Measurements from ENCODE around the gene DDX27. TPM values are rescaled to one million over a fixed set of nuclear protein-coding genes. Genes with fewer than 3 reads are reported as not detected.

DDX27 gene
- total RNA-seq, 1 experiment from 2014 or later, result 68.6 TPM

- no peak for DNase-seq (ENCODE audit: low read depth)
Observed at GRCh38 chr20:49277786-49278035, 58.5 kb downstream of the DDX27 start.

- DNase-seq (ENCODE audit: low read depth), result peak; percentile 97
Observed at GRCh38 chr20:49278036-49278817, 59.0 kb downstream of the DDX27 start, which contains the start of gene ZNFX1. TSS of gene ZNFX1 (minus strand) at chr20:49278057. CDS start at chr20:49275839, 2,218 bp downstream.

- DNase-seq (ENCODE audit: low read depth), result peak; percentile 54
Observed at GRCh38 chr20:49278818-49279676, 59.8 kb downstream of the DDX27 start.

GRCh38 chr20:49279677-49280462, 60.7 kb downstream of the DDX27 start:
- no peak for DNase-seq (ENCODE audit: low read depth)

GRCh38 chr20:49280463-49281058, 61.3 kb downstream of the DDX27 start:
- no peak for DNase-seq (ENCODE audit: low read depth)

- peak; percentile 79 for DNase-seq (ENCODE audit: low read depth)
Observed at GRCh38 chr20:49281059-49281912, 62.1 kb downstream of the DDX27 start.

- DNase-seq (ENCODE audit: low read depth), result no peak
Observed at GRCh38 chr20:49281913-49282467, 62.8 kb downstream of the DDX27 start.

- DNase-seq (ENCODE audit: low read depth), result no peak
Observed at GRCh38 chr20:49282584-49283171, 63.5 kb downstream of the DDX27 start.

GRCh38 chr20:49283176-49283702, 64.0 kb downstream of the DDX27 start:
- DNase-seq (ENCODE audit: low read depth), result peak; percentile 31

- peak; percentile 48 for DNase-seq (ENCODE audit: low read depth)
Observed at GRCh38 chr20:49283703-49284625, 64.7 kb downstream of the DDX27 start.

GRCh38 chr20:49284818-49285217, 65.6 kb downstream of the DDX27 start:
- DNase-seq (ENCODE audit: low read depth), result no peak

GRCh38 chr20:49285233-49285668, 66.0 kb downstream of the DDX27 start:
- no peak for DNase-seq (ENCODE audit: low read depth)

GRCh38 chr20:49285813-49286494, 66.7 kb downstream of the DDX27 start:
- DNase-seq (ENCODE audit: low read depth), result no peak

GRCh38 chr20:49286689-49287551, 67.7 kb downstream of the DDX27 start:
- peak; percentile 66 for DNase-seq (ENCODE audit: low read depth)

- DNase-seq (ENCODE audit: low read depth), result peak; percentile 63
Observed at GRCh38 chr20:49287555-49288249, 68.5 kb downstream of the DDX27 start.

GRCh38 chr20:49288250-49288751, 69.1 kb downstream of the DDX27 start:
- DNase-seq (ENCODE audit: low read depth), result no peak
